Thyroid gland (tissue), 4 donors: ENCODE results near the gene DSCAM.

Experiments used
- CTCF ChIP-seq, 6 experiments: fragments of 200-600 bp in 3 of 6; fragments of 450-650 bp in 3 of 6; sonication (generic) in 3 of 6; IDR thresholded peaks; one replicate each; pipeline ENCODE4 v1.5.1; 2016 to 2019; ENCODE audit warnings: antibody characterized with exemption in 6 of 6, mild to moderate bottlenecking in 2 of 6, inconsistent platforms in 1 of 6, moderate library complexity in 1 of 6
- POLR2A ChIP-seq, 2 donors: fragments of 450-650 bp; IDR thresholded peaks; one replicate each; pipeline ENCODE4 v1.6.1; 2017; ENCODE audit warnings: antibody characterized with exemption in 2 of 2, mild to moderate bottlenecking in 2 of 2, moderate library complexity in 1 of 2

GRCh38 chr21:40658311-40658710 lies 188.6 kb downstream of the DSCAM start:
- TF ChIP-seq CTCF (IDR thresholded peaks at IDR 0.05) (no peak), POLR2A (IDR thresholded peaks at IDR 0.05) (no peak)
